Prostate gland (tissue), 2 donors: ENCODE measurements around the gene SNX1.

ENCODE experiments used
- CTCF ChIP-seq, 4 experiments: fragments of 200-600 bp in 2 of 4; fragments of 450-650 bp in 2 of 4; sonication (generic) in 2 of 4; IDR thresholded peaks; 1 replicate in 3 of 4; 2 replicates in 1 of 4; pipeline ENCODE4 v1.5.1; 2016 to 2019; ENCODE audit warnings: antibody characterized with exemption in 4 of 4, mild to moderate bottlenecking in 2 of 4, moderate library complexity in 2 of 4
- POLR2AphosphoS5 ChIP-seq: sonication (generic); formaldehyde crosslinking; IDR thresholded peaks from one replicate; pipeline ENCODE4 v1.6.1; 2017; ENCODE audit warnings: antibody characterized with exemption

GRCh38 chr15:64148581-64148980 lies 52.8 kb downstream of the SNX1 start:
- TF ChIP-seq CTCF (IDR thresholded peaks at IDR 0.05), result no peak
- TF ChIP-seq POLR2AphosphoS5, result no peak
